Stimulated activated CD8-positive, alpha-beta memory T cell treated with anti-CD3 and anti-CD28 coated beads, Interleukin-7, amount 100 ng/mL, for 1 hour (primary cell): Measurements from ENCODE around the gene IFI30.
"Not testable (repeated sequence)": the region's sequence is repeated elsewhere in the genome, so short reads cannot be mapped to it uniquely, and the experiment has no call there.

Experiments used
- DNase-seq, 2 donors: peaks; one replicate each; pipeline ENCODE4 v3.0.0-alpha.2; 2020; ENCODE audit warnings: low read depth in 2 of 2

The IFI30 gene

DNA sequence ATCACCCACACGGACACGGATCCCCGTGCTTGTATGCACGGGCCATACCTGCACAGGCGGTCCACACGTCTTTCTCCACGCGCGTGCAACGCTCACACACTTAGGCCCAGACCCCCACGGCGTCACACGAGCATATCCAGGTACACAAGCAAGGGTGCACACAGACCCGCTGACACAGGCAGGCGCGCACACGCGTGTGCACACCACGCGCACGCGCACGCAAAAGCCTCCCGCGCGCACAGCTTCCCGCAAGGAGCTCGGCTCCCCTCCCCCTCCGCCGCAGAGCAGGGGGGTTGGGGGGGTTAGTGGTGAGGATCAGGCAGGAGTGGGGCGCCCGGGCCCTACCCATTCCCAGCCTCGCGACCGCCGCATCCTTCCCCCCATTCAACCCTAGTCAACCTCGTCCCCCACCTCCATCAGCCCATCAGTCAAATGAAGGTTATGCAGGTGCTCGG is 29.8 kb downstream of the IFI30 start:
- DNase-seq: no peak

- DNase-seq: peak; percentile 97 to 99
Measured at GRCh38 chr19:18203863-18204393, 30.3 kb downstream of the IFI30 start, which contains the start of gene RAB3A. Gene RAB3A (minus strand): TSS chr19:18204042. CDS start chr19:18202740, 1,302 bp downstream.

DNA sequence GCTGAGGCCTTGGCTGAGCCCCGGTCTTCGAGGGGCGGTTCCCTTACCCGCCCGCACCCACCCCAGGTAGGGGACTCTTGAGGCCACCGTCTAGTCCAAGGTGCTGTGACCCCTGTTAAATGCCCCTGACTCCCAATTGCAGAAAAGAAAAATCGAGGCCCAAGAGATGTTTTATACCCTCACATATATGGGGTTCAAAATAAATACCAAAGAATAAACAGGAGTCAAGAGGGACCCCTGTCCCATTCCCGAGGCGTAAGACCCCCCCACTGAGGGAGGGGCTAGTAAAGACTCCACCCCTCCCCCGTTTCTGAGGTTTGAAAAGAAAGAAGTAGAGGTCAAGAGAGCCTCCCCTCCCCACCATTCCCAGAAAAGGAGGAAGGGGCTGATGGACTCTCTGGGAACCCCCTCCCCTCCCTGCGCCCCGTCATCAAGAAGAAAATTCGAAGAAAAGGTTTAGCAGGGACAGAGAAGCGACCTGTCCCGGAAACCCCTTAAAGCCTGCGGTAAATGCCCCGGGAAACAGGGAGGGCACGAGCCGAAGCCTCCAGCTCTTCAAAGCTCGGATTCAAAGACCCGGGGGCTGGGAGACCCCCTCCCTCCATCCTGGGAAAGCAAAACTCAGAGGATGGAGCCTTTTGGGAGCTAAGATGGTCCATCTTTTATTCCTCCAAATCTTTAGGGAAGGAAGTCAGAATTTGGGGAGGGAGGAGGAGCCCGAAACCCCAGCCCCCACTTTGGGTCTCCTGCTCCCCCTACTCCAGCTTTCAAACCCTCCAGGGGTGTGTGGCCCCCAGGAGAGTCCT is 31.0 kb downstream of the IFI30 start:
- DNase-seq: no peak

DNA sequence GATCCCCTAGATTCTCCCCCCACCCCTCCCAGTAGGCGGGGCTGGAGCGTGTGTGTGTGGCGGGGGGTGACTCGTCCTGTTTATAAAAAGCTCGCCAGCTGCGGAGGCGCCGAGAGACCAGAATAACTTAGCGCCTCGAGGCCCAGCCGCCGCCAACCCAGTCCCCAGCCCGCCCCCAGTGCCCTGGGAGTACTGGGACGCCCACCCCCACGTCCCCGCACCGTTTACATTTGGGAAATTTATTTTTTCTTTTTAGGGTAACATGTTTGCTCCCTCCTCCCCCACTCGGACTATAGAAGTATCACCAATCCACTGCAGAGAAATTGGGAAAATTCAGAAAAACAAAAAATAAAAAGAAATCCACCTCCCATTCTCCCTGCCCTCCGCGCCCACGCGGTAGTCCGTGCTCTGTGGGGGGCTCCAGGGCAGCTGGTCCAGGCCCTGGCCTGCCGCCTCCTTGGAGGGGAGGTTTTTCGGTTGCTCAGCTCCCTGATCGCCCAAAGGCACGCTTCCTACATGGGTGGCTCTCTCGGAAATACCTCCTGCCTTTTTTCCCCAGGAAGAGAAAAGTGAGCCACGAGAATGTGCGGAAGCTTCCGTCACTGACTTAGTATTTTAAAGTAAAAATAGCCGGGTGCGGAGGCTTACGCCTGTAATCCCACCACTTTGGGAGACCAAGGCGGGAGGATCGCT is 31.7 kb downstream of the IFI30 start:
- DNase-seq: peak in 1 of 2 donors; percentile 36

GRCh38 chr19:18206018-18206417 is 32.4 kb downstream of the IFI30 start:
- no peak for DNase-seq

GRCh38 chr19:18208098-18208951 is 34.7 kb downstream of the IFI30 start:
- DNase-seq: peak in 1 of 2 donors; percentile 32

- not testable (repeated sequence) for DNase-seq
Measured at GRCh38 chr19:18209912-18210311, 36.3 kb downstream of the IFI30 start.

DNA sequence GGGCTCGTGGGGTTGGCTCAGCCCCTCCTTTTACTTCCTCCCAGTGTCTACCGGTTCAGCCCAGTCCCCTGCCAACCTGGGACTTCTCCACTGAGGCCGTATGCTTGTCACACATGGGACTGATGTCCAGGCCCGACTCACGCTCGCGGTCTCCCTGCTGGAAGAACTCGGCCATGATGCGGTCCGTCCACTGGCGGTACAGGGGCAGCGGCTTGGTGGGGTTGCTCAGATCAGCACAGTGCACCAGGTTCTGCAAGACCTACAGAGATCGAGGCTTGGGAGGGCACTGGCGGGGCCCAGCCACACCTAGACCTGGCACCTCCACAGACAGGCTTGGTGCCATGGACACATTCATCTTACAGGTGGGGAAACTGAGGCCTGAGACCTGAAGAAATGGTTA is 38.1 kb downstream of the IFI30 start:
- no peak for DNase-seq

- no peak for DNase-seq
Measured at GRCh38 chr19:18214779-18215433, 41.3 kb downstream of the IFI30 start.

DNA sequence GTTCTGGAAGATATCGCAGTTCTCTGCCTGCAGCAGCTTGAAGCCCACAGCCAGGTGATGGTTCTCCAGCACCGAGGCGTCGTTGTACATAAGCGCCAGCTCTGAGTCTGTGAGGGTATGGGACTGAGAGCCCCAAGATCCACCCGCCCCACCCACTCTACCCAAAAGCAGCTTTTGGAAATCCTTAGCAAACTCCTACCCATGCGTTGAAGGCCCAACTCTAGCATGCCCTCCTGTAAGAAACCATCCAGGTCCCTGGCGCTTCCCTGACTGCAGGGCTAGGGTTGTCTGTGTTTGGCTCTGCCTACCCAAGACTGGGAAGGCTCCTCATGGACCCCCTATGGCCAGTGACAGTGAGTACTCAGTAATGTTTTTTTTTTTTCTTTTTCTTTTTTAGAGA is 43.2 kb downstream of the IFI30 start:
- DNase-seq: no peak

DNA sequence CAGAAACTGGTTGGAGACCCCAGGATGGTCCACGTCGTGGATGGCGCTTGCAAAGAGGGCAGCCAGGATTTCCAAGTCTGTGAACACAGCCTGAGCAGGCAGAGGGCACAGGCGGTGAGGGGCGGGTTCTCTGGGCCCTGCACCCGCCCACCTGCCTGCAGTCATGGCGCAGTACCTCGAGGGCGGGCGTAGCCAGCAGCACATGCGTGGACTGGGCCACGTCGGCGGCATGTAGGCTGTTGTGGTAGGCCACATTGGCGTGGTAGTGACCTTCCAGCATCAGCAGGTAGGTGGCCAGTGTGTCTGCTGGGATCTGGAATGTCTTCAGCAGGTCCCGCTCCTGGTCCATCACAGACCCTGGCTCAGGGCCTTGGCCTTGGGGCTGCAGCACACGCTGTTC is 44.5 kb downstream of the IFI30 start:
- DNase-seq: no peak

DNA sequence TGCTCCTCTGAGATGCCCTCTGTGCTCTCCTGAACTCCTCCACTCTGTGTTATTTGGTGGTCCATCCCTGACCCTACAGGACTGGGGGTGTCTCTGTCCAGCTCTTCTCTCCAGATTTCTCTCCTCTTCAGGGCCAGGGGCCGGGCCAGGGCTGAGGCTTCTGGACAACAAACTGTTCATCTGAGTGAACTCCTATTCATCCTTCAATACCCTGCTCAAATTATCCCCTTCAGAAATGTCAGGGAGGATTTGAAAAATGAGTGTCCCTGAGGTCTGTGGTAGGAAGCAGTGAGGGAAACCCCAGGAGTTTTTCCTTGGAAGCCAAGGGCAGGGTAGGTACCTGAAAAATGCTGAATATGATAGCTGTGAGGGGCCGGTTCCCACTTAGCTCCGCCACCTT is 45.0 kb downstream of the IFI30 start:
- DNase-seq: no peak

DNA sequence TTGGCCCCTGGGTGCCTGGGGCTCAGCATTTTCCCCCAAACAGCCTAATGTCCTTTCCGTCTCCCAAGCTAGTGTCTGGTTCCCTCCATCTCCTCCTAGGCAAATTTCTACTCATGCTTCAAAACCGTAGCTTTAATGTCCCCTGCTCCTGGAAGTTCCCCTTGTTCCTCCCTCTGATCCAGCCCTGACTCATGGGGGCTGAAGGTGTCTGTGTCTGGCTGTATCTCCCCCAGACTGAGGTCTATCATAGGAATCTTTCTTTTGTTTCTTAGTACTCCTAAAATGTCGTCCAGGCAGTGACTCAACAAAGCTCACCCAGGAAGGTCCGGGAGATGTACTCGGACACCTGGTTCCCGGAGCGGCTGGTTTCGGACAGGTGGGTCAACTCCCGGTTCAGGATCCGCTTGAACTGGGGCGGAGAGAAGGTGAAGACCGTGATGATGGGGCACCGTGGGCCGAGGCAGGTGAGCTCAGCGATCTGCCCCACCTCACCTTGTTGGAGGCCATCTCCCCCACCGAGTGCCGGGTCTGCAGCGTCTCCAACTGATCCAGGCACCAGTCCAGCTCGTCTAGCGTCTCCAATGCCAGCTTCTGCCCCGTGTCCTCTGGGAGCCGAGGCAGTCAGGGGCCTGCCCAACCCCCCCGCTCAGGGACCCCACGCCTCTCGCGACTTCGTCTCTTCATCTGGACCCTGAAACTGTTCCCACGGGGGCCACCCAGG is 46.5 kb downstream of the IFI30 start:
- no peak for DNase-seq

GRCh38 chr19:18220632-18221275 is 47.1 kb downstream of the IFI30 start:
- no peak for DNase-seq

GRCh38 chr19:18221815-18222725 is 48.5 kb downstream of the IFI30 start:
- DNase-seq: no peak

DNA sequence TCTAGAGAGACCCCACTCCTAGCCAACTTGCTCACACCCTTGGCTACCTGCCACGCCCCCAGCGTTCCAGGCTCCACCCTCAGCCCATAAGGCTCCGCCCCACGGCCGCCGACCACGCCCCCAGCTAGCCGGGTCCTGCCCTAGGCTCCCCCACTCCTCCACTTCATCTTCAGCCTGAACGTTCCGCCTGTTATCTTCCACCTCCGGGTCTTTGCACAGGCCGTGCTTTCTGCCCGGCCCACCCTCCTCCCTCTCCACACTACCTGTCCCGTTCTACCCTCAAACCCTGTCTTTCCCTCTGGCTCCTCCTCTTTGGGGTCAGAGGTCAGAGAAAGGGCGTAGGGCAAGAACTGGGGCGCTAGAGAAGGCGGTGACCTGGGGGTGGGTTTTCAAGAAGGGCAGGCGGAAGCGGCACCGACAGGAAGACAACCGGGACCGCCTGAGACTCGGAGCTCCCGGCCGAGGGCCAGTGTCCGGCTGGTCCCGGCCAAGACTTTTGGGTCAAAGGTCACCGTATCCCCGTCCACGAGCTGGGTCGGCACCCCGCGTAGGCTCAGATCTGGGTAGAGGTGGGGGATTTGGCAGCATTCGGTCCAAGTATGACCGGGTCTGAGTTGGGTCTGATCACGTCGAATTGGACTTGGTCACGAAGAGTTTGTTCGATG is 50.4 kb downstream of the IFI30 start:
- DNase-seq: no peak

GRCh38 chr19:18224525-18225354 is 51.1 kb downstream of the IFI30 start:
- peak; percentile 49 to 61 for DNase-seq

DNA sequence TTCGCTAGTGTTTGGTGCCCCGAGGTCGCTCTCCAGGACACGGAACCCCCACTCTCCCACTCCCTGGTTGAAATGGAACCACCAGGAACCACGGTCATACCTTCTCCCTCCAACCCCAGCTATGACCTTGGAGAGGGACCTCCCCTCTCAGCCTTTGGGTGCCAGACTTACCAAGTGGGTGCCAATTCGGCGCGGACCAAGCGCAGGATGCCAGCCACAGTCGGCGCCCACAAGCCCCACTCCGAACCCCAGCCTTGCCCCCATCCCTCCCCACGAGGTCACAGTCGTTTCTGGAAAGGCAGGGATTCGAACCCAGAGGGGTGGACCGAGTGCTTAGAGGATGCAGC is 51.7 kb downstream of the IFI30 start:
- DNase-seq: no peak
